WI38 (cell line): ENCODE measurements around the gene ADGRV1.

Source experiments
- H3K4me3 ChIP-seq: 2 replicates; pipeline ENCODE4 v1.5.1; 2011; ENCODE audit warnings: low read depth, mild to moderate bottlenecking, control low read depth, low read length
- CTCF ChIP-seq: IDR thresholded peaks from 2 replicates; pipeline ENCODE4 v1.5.1; 2012; ENCODE audit warnings: low read depth, mild to moderate bottlenecking, control low read depth, low read length

ADGRV1 gene

GRCh38 chr5:90955001-90955635 lies 396.5 kb downstream of the ADGRV1 start:
- TF ChIP-seq CTCF = no peak
- no peak overlapping the region for H3K4me3 ChIP-seq

GRCh38 chr5:90956511-90957097 lies 398.0 kb downstream of the ADGRV1 start:
- no peak for TF ChIP-seq CTCF
- no peak overlapping the region for H3K4me3 ChIP-seq

- H3K4me3 ChIP-seq = no peak overlapping the region
- TF ChIP-seq CTCF = no peak
These were observed 399.3 kb downstream of the ADGRV1 start for GRCh38 chr5:90957906-90958305.

GRCh38 chr5:90959262-90959661 lies 400.7 kb downstream of the ADGRV1 start:
- no peak for TF ChIP-seq CTCF
- H3K4me3 ChIP-seq = no peak overlapping the region

- TF ChIP-seq CTCF = no peak
These were observed 403.9 kb downstream of the ADGRV1 start for GRCh38 chr5:90962481-90962880.

GRCh38 chr5:90965110-90965685 lies 406.6 kb downstream of the ADGRV1 start:
- TF ChIP-seq CTCF = no peak
- no peak overlapping the region for H3K4me3 ChIP-seq

More at GRCh38 chr5:90962481-90962880, 403.9 kb downstream of the ADGRV1 start:
- H3K4me3 ChIP-seq = no peak overlapping the region

- TF ChIP-seq CTCF = no peak
- H3K4me3 ChIP-seq = no peak overlapping the region
These were observed 408.8 kb downstream of the ADGRV1 start for GRCh38 chr5:90967443-90967842.
